ENCODE measurements around the gene PIAS1.
"Not testable (repeated sequence)": the region's sequence is repeated elsewhere in the genome, so short reads cannot be mapped to it uniquely, and the experiment has no call there.

The PIAS1 gene

DNA sequence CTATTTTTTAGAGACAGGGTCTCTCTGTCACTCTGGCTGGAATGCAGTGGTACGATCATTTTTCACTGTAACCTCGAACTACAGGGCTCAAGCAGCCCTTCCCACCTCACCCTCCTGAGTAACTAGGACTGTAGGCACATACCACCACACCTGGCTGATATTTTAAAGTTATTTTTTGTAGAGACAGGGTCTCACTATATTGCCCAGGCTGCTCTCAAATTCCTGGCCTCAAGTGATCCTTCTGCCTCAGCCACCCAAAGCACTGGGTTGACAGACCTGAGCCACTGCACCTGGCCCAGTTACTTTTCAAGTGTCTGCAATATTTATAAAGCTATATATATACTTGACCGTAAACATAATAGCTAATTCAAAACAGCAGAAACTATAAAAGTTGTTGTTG lies 75.0 kb downstream of the PIAS1 start:
- DNase-seq: no peak

GRCh38 chr15:68130851-68131250 lies 76.7 kb downstream of the PIAS1 start:
- no peak for DNase-seq

DNA sequence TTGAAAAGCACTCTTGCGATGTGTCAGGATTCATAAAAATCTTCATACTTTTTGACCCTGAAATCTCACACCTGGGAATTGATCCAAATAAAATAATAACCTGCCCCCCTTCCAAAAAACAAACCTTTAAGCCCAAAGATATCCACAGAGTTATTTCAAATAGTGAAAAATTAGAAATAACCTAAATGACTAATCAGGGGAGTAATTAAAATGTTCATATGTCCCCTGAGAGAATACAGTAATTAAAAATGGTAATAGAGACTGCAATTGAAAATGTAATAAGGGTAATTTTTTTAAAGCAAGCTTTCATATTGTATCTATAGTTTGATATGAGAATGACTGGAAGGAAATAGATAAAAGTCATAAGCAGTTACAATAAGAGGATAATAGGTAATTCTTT lies 83.0 kb downstream of the PIAS1 start:
- no peak for DNase-seq

- no peak for DNase-seq
Measured at GRCh38 chr15:68143129-68143528, 89.0 kb downstream of the PIAS1 start.

DNA sequence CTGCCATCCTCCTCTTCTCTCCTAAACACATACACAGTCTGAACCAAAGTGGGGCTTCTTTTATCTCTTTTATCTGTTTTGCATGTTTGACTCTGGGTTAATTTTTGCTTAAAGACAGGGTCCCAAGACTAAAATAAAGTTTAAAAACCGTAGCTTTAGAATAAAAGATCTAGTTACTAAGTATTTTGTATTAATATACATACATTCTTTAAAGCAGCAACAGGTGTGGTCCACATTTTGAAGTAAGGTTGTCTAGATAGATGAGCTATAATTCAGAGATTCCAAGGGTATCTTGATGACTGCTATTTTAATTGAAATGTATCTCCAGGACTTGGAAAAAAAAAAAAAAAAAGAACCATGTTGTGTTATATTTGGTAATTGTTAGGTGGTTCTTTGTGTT lies 89.7 kb downstream of the PIAS1 start:
- no peak for DNase-seq

DNA sequence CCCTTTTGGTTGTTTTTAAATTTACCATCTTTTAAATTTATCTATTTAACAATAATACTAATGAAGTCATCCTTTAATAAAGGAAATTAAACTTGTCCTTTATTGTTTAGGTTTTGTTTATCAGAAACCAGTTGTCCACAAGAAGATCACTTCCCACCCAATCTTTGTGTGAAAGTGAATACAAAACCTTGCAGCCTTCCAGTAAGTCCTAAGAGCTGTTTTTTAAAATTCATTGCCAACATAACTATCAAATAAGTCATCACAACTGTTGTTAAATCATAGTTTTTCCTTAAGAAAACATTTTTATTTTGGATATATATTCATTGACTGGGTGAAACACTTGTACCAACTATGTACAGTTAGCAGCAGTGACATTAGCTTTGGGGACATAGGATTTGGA lies 91.6 kb downstream of the PIAS1 start:
- no peak for DNase-seq

DNA sequence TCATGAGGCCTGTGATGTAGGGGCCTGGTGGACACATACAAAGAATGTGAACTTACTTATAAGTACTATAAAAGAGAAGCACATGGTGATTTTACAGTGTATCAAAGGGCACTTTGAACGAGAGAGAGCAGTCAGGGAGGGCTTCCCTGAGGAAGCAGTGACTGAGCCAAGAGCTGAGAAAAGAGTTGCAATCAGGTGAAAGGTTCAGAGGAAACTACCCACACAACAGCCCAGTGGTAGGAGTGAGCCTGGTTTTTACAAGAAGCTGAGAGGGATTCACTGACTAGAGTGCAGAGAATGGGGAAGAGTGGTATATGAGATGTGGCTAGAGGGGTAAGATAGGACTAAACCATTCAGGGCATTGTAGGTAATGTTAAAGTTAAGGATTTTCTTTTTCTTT lies 93.9 kb downstream of the PIAS1 start:
- DNase-seq: no peak

DNA sequence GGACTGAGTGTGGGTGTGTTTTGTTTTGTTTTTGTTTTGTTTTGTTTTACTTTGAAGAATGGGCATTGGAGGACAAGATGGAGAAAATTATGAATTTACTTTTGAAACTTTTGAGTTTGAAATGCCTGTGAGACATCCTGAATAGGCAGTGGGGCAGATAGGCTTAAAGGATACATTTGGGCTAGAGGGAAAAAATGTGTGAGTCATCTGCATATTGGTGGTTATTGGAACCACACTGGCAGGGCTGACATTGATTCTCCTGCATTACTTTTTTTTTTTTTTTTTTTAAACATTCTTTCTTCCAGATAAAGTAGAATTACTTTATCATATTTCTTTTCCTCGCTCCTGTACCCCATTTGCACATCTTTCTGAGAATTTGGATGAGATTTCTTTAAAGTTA lies 94.9 kb downstream of the PIAS1 start:
- no peak for DNase-seq

- no peak for DNase-seq
Measured at GRCh38 chr15:68150187-68150586, 96.1 kb downstream of the PIAS1 start.

- DNase-seq: no peak
Measured at GRCh38 chr15:68151277-68151676, 97.2 kb downstream of the PIAS1 start.

DNA sequence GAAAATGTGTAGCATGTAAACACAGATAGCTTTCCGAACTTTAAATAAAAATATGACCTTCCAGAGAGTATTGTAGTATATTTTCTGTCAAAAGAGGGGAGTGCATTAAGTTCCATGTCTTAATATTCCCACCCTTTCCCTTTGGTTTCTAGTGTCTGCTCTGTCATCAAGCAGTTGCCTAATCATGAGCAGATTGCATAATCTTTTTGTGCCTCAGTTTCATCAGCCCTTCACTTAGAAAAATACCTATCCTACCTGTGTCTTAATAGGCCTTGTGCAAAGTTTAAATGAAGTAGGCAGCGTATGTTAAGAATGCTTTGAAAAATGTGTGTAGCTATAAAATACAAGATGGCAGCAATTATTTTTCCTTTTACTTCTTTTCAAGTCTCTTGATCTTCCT lies 98.2 kb downstream of the PIAS1 start:
- no peak for DNase-seq

GRCh38 chr15:68154923-68155559 lies 100.9 kb downstream of the PIAS1 start:
- DNase-seq: peak; percentile 65

DNA sequence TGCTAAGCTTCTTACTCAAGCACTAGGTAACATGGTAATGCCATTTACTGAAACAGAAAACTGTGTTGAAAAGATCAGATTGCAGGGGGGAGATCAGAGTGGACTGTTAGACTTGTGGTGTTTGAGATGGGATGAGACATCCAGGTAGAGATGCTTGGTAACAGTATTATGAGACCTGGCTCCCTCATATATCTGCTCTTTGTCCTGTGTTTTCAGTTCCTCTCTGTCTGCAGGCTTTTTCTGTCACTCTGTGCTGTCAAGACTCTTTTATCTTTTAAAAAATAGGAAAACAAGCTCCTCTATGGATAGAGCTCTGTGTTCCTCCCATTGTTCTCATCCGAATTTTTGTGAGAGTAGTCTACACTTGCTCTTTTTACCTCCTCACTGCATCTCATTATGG lies 103.0 kb downstream of the PIAS1 start:
- DNase-seq: no peak

- no peak for DNase-seq
Measured at GRCh38 chr15:68158046-68158628, 104.0 kb downstream of the PIAS1 start.

GRCh38 chr15:68163191-68163590 lies 109.1 kb downstream of the PIAS1 start:
- no peak for DNase-seq

- no peak for DNase-seq
Measured at GRCh38 chr15:68166847-68167246, 112.7 kb downstream of the PIAS1 start.

GRCh38 chr15:68172037-68172436 lies 117.9 kb downstream of the PIAS1 start:
- DNase-seq: not testable (repeated sequence)

GRCh38 chr15:68173119-68173518 lies 119.0 kb downstream of the PIAS1 start:
- no peak for DNase-seq

GRCh38 chr15:68175526-68175925 lies 121.4 kb downstream of the PIAS1 start:
- DNase-seq: no peak

DNA sequence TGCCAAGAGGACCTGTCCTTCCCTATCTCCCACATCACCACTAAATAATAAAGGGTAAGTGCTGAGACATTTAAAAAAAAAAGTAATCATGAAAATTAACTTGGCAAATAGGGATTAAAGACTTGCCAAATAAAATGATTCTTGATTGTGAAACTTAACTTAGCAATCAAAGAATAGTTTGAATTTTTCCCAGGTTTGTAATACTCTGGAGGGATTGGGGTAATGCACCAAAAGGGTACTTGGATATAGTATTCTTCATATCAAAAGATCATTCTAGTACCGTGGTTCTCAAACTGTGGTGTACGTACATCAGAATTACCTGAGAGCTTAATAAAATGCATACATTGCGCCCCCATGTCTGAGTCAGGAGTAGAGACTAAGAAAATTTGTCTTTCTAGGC lies 122.5 kb downstream of the PIAS1 start:
- DNase-seq: no peak

- DNase-seq: no peak
Measured at GRCh38 chr15:68177742-68178141, 123.6 kb downstream of the PIAS1 start.

DNA sequence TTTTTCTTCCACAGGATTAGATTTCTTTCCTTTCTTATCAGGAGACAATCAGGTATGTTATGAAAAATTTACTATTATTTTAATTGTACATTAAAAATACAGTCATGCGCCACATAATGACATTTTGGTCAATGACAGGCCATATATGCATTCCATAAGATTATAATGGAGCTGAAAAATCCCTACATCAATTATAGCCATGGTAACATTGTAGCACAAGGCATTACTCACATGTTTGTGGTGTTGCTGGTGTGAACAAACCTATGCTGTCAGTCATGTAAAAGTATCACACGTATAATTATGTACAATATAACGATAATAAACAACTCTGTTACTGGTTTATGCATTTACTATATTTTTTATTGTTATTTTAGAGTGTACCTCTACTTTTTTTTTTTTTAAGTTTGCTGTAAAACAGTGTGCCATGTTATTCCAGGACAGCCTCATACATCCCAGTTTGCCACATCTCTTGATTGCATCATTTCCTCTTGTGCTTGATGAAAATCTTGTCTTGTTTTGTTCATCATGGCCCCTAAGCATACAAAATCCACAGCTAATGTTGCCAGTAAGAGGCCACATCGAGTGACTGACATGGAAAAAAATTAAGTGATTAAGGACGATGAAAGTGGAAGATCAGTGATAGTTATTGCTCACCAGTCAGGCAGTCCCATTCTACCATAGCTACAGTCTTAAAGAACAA lies 129.7 kb downstream of the PIAS1 start:
- DNase-seq: no peak

DNA sequence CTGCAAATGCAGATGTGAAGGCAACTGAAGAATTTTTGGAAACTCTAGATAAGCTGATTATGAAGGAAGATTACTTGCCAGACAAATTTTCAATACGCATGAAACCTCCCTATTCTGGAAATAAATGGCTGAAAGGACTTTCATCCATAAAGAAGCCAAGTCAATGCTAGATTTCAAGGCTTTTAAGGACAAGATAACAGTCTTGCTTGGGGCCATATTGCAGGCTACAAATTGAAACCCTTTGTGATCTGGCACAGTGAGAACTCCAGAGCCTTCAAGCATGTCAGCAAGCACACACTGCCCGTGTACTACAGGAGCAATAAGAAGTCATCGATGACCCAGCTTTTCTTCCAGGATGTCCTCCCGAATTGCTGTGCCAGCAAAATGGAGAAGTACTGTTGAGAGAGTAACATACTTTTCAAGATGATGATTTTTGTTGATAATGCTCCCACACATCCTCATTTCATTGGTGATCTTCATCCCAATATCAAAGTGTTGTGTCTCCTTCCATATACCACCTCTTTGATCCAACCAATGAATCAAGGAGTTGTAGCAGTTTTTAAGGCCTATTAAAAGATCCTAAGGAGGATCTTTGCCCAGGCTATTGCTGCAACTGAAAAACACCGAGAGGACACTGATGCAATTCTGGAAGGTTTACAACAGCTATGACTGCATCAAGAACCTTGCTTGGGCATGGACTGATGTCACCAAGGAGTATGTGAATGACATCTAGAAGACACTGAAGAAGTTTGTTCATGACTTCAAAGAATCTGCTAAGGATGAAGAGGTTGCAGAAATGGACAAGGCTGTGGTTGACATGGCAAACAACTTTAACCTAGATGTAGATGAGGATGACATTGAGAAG lies 130.7 kb downstream of the PIAS1 start:
- peak; percentile 22 for DNase-seq
